Liver (tissue), 9 donors: ENCODE data around the gene ABRACL. TPM values are rescaled to one million over a fixed set of nuclear protein-coding genes. Genes with fewer than 3 reads are reported as not detected.

ENCODE experiments used
- DNase-seq: peaks from one replicate; pipeline ENCODE4 v3.0.0-alpha.2; 2017; ENCODE audit warnings: low spot score
- H3K27ac ChIP-seq, 2 donors: one replicate each; pipeline ENCODE4 v1.7.0; 2013; ENCODE audit warnings: inconsistent platforms in 2 of 2, low read length in 2 of 2, control low read depth in 1 of 2, low read depth in 1 of 2, mild to moderate bottlenecking in 1 of 2
- H3K27me3 ChIP-seq, 4 donors: one replicate each; pipeline versions ENCODE4 v1.6.1 to v1.7.0; 2013; ENCODE audit warnings: low read length in 3 of 4, inconsistent platforms in 1 of 4, mild to moderate bottlenecking in 1 of 4, moderate library complexity in 1 of 4; ENCODE audit not compliant: control insufficient read depth in 4 of 4, insufficient read depth in 4 of 4
- H3K36me3 ChIP-seq, 4 donors: one replicate each; pipeline versions ENCODE4 v1.6.1 to v1.7.0; 2013; ENCODE audit warnings: low read length in 3 of 4, mild to moderate bottlenecking in 3 of 4, low read depth in 1 of 4, moderate library complexity in 1 of 4; ENCODE audit not compliant: control insufficient read depth in 4 of 4, insufficient read depth in 3 of 4
- H3K4me1 ChIP-seq, 4 donors: one replicate each; pipeline versions ENCODE4 v1.6.1 to v1.7.0; 2013; ENCODE audit warnings: low read length in 3 of 4, mild to moderate bottlenecking in 3 of 4, moderate library complexity in 1 of 4; ENCODE audit not compliant: control insufficient read depth in 4 of 4, insufficient read depth in 4 of 4
- H3K4me3 ChIP-seq, 3 donors: one replicate each; pipeline versions ENCODE4 v1.6.1 to v1.7.0; 2013; ENCODE audit warnings: low read length in 3 of 3, control low read depth in 1 of 3, low read depth in 1 of 3, mild to moderate bottlenecking in 1 of 3
- H3K9ac ChIP-seq, 2 donors: one replicate each; pipeline ENCODE4 v1.7.0; 2013; ENCODE audit warnings: low read length in 2 of 2, mild to moderate bottlenecking in 2 of 2, moderate library complexity in 2 of 2, control low read depth in 1 of 2, low read depth in 1 of 2
- H3K9me3 ChIP-seq, 4 donors: one replicate each; pipeline versions ENCODE4 v1.6.1 to v1.7.0; 2013; ENCODE audit warnings: low read length in 3 of 4; ENCODE audit not compliant: control insufficient read depth in 4 of 4
- ATF3 ChIP-seq: IDR thresholded peaks from 2 replicates; pipeline ENCODE4 v1.6.1; 2016; ENCODE audit warnings: antibody characterized with exemption
- CTCF ChIP-seq: fragments of 150-350 bp; IDR thresholded peaks from 2 replicates; pipeline ENCODE4 v1.5.1; 2017; ENCODE audit warnings: improper control_type of control experiment, low read depth, low read length; ENCODE audit not compliant: missing input control
- FOXA2 ChIP-seq: IDR thresholded peaks from 2 replicates; pipeline ENCODE4 v1.6.1; 2016; ENCODE audit warnings: antibody characterized with exemption
- HNF4A ChIP-seq, 2 donors: conservative IDR thresholded peaks; 2 replicates each; pipeline ENCODE4 v1.6.1; 2016; ENCODE audit warnings: antibody characterized with exemption in 2 of 2, mild to moderate bottlenecking in 2 of 2
- HNF4G ChIP-seq: IDR thresholded peaks from 2 replicates; pipeline ENCODE4 v1.6.1; 2016; ENCODE audit warnings: antibody characterized with exemption
- JUND ChIP-seq, 2 donors: IDR thresholded peaks; 2 replicates each; pipeline ENCODE4 v1.6.1; 2016; ENCODE audit warnings: antibody characterized with exemption in 2 of 2
- MAX ChIP-seq: IDR thresholded peaks from 2 replicates; pipeline ENCODE4 v1.6.1; 2016; ENCODE audit warnings: antibody characterized with exemption
- NR2F2 ChIP-seq: IDR thresholded peaks from 2 replicates; pipeline ENCODE4 v1.6.1; 2016; ENCODE audit warnings: antibody characterized with exemption
- RAD21 ChIP-seq, 2 donors: IDR thresholded peaks; 2 replicates each; pipeline ENCODE4 v1.6.1; 2016; ENCODE audit warnings: antibody characterized with exemption in 2 of 2, mild to moderate bottlenecking in 2 of 2
- RXRA ChIP-seq, 2 donors: IDR thresholded peaks; 2 replicates each; pipeline ENCODE4 v1.6.1; 2017 to 2018; ENCODE audit warnings: antibody characterized with exemption in 2 of 2, mild to moderate bottlenecking in 1 of 2
- TAF1 ChIP-seq: conservative IDR thresholded peaks from 2 replicates; pipeline ENCODE4 v1.6.1; 2016; ENCODE audit warnings: antibody characterized with exemption, mild to moderate bottlenecking
- YY1 ChIP-seq: IDR thresholded peaks from 2 replicates; pipeline ENCODE4 v1.6.1; 2016; ENCODE audit warnings: antibody characterized with exemption, mild to moderate bottlenecking
- ZBTB33 ChIP-seq: IDR thresholded peaks from 2 replicates; pipeline ENCODE4 v1.6.1; 2016; ENCODE audit warnings: antibody characterized with exemption
- WGBS: extraction: QIAGEN DNeasy Blood & Tissue Kit; methylation state at CpG from one replicate; pipeline ENCODE4 v1.1.7; 2013; 5-methylcytosine and 5-hydroxymethylcytosine counted together
- polyA plus RNA-seq, 2 donors: library from polyadenylated mRNA; stranded (reverse) in 1 of 2; unstranded in 1 of 2; fragments of 200-250 nt in 1 of 2; fragments of >200 nt in 1 of 2; fragmentation: Nextera tagmentation in 1 of 2; extraction: Ambion mirVana in 1 of 2; gene quantifications; one replicate each; pipeline versions ENCODE4 v1.2.1 to v1.2.3, GENCODE V29; 2013 to 2015
- total RNA-seq, 2 donors: library from RNA; depleted of rRNA; stranded (reverse); fragments of >200 nt; gene quantifications; one replicate each; pipeline ENCODE4 v1.2.3, GENCODE V29; 2014
- donor health status: healthy.
- donor health status: healthy.
- donor health status: healthy.
- donor health status: healthy.
- donor health status: healthy.

ABRACL gene
- total and polyA plus RNA-seq, 4 donors = 14.2 to 66.3 (median 26.8) TPM

GRCh38 chr6:139030228-139030963 lies 1.9 kb downstream of the ABRACL start:
- H3K9ac ChIP-seq = peak overlapping the region in 1 of 2 donors; percentile 81
- no peak for DNase-seq
- TF ChIP-seq ATF3 = no peak
- no peak for TF ChIP-seq JUND (IDR thresholded peaks at IDR 0.05)

GRCh38 chr6:139037490-139037889 lies 8.9 kb downstream of the ABRACL start:
- Histone ChIP-seq H3K27me3 (no peaks in the 10 kb centered on the region), H3K4me3 (no peak overlapping the region), H3K9me3 (no peaks in the 10 kb centered on the region), H3K27ac (no peak overlapping the region), H3K9ac (no peak overlapping the region), H3K36me3 (peaks cover 0 to 9% (median 7%) of the 10 kb centered on the region in 4 donors), H3K4me1 (no peaks in the 10 kb centered on the region)
- 94% methylated on average over 5 of the region's 5 CpGs for WGBS
- no peak for DNase-seq
- TF ChIP-seq YY1 (no peak), TAF1 (no peak), ZBTB33 (no peak)

More at GRCh38 chr6:139030228-139030963, 1.9 kb downstream of the ABRACL start:
- Histone ChIP-seq H3K9me3 (no peaks in the 10 kb centered on the region), H3K36me3 (no peaks in the 10 kb centered on the region), H3K4me1 (peaks cover 2 to 23% (median 14%) of the 10 kb centered on the region in 4 donors), H3K27ac (peak overlapping the region; percentile 80 to 94), H3K4me3 (peak overlapping the region; percentile 81 to 96 (median 83)), H3K27me3 (no peaks in the 10 kb centered on the region)
- WGBS = 73% methylated on average over 9 of the region's 9 CpGs

GRCh38 chr6:139044250-139044649 lies 15.7 kb downstream of the ABRACL start:
- Histone ChIP-seq H3K27ac (no peak overlapping the region), H3K9ac (no peak overlapping the region), H3K9me3 (no peaks in the 10 kb centered on the region), H3K4me3 (no peak overlapping the region), H3K4me1 (no peaks in the 10 kb centered on the region), H3K36me3 (peaks cover 0 to 13% (median 6%) of the 10 kb centered on the region in 4 donors), H3K27me3 (no peaks in the 10 kb centered on the region)
- TF ChIP-seq TAF1 (no peak), MAX (no peak)
- no peak for DNase-seq
- WGBS = 99% methylated on average over 3 of the region's 3 CpGs

GRCh38 chr6:139047677-139048076 lies 19.1 kb downstream of the ABRACL start:
- Histone ChIP-seq H3K9ac (no peak overlapping the region), H3K36me3 (peaks cover 0 to 5% (median 0%) of the 10 kb centered on the region in 4 donors), H3K27ac (no peak overlapping the region), H3K4me3 (no peak overlapping the region), H3K9me3 (no peaks in the 10 kb centered on the region), H3K4me1 (no peaks in the 10 kb centered on the region), H3K27me3 (no peaks in the 10 kb centered on the region)
- 92% methylated on average over 3 of the region's 3 CpGs for WGBS
- no peak for DNase-seq
- TF ChIP-seq RXRA (IDR thresholded peaks at IDR 0.05) (no peak), YY1 (no peak), HNF4A (conservative IDR thresholded peaks at IDR 0.05) (no peak), RAD21 (IDR thresholded peaks at IDR 0.05) (no peak), CTCF (no peak), ATF3 (no peak), TAF1 (no peak), JUND (IDR thresholded peaks at IDR 0.05) (no peak), HNF4G (no peak), MAX (no peak), NR2F2 (no peak), FOXA2 (no peak)
